GM12878 (cell line): ENCODE measurements around the gene FDPS.

ENCODE experiments used
- CHD4 ChIP-seq: fragments of 200-600 bp; sonication (generic); IDR thresholded peaks from 2 replicates; pipeline ENCODE4 v1.6.1; 2016; ENCODE audit warnings: mild to moderate bottlenecking
- EGR1 ChIP-seq, 2 experiments: IDR thresholded peaks; 1 replicate in 1 of 2; 2 replicates in 1 of 2; pipeline ENCODE4 v1.6.1; 2011 to 2012; ENCODE audit warnings: low read depth in 2 of 2, low read length in 2 of 2, borderline replicate concordance in 1 of 2, mild to moderate bottlenecking in 1 of 2, moderate library complexity in 1 of 2
- HCFC1 ChIP-seq: fragments of 150-350 bp; IDR thresholded peaks from 2 replicates; pipeline ENCODE4 v1.6.1; 2014; ENCODE audit warnings: low read length
- RAD21 ChIP-seq: IDR thresholded peaks from 2 replicates; pipeline ENCODE4 v1.6.1; 2011; ENCODE audit warnings: mild to moderate bottlenecking, low read depth, low read length, moderate library complexity; ENCODE audit not compliant: insufficient read depth
- TAF1 ChIP-seq: IDR thresholded peaks from 2 replicates; pipeline ENCODE4 v1.6.1; 2011; ENCODE audit warnings: mild to moderate bottlenecking, low read depth, low read length, borderline replicate concordance
- TF ChIP-seq, protein P1 (sequence below): IDR thresholded peaks from 2 replicates; pipeline ENCODE4 v1.6.1; 2012; ENCODE audit warnings: low read depth, low read length, improper control_type of control experiment
- TF ChIP-seq, protein P2 (sequence below), 3 experiments: IDR thresholded peaks in 2 of 3; conservative IDR thresholded peaks in 1 of 3; 2 replicates each; pipeline ENCODE4 v1.5.1; 2011; ENCODE audit warnings: low read depth in 3 of 3, low read length in 3 of 3, mild to moderate bottlenecking in 3 of 3, control low read depth in 2 of 3, moderate library complexity in 2 of 3, inconsistent platforms in 1 of 3, mixed read lengths in 1 of 3; ENCODE audit not compliant: control insufficient read depth in 2 of 3, insufficient read depth in 1 of 3; ENCODE audit errors: extremely low read depth in 1 of 3

DNA sequence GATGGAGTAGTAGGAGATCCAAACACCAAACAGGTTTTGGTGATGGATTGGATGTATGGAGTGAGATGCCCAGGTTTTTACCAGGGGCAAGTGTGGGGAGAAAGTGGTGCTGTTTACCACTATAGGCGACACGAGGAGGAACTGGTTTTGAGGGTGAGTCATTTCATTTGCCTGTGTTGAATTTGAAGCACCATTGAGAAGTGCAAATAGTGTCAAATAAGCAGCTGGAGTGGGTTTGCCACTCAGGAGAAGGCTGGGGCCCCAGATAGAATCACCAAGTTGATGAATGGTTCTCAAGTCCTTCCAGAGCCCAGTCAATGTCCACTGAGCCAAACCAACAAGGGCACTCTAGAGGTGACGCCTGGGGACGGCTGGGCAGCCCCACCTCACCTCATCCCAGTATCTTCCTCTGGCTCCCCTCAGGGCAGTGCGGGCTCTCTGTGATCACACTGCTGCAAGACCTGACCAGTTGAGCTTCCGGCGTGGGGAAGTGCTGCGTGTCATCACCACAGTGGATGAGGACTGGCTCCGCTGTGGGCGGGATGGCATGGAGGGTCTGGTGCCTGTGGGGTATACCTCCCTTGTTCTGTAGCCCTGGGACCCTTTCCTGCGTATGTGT lies 21.4 kb downstream of the FDPS start:
- no peak for TF ChIP-seq EGR1 (IDR thresholded peaks at IDR 0.05; ENCODE audit: borderline replicate concordance in 1 of 2, low read depth in 2 of 2, low read length in 2 of 2)
- TF ChIP-seq RAD21: no peak
- TF ChIP-seq, protein P1, sequence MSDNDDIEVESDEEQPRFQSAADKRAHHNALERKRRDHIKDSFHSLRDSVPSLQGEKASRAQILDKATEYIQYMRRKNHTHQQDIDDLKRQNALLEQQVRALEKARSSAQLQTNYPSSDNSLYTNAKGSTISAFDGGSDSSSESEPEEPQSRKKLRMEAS: no peak
- TF ChIP-seq, protein P2, sequence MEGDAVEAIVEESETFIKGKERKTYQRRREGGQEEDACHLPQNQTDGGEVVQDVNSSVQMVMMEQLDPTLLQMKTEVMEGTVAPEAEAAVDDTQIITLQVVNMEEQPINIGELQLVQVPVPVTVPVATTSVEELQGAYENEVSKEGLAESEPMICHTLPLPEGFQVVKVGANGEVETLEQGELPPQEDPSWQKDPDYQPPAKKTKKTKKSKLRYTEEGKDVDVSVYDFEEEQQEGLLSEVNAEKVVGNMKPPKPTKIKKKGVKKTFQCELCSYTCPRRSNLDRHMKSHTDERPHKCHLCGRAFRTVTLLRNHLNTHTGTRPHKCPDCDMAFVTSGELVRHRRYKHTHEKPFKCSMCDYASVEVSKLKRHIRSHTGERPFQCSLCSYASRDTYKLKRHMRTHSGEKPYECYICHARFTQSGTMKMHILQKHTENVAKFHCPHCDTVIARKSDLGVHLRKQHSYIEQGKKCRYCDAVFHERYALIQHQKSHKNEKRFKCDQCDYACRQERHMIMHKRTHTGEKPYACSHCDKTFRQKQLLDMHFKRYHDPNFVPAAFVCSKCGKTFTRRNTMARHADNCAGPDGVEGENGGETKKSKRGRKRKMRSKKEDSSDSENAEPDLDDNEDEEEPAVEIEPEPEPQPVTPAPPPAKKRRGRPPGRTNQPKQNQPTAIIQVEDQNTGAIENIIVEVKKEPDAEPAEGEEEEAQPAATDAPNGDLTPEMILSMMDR (IDR thresholded peaks at IDR 0.05 in 2 of 3, conservative IDR thresholded peaks at IDR 0.05 in 1 of 3; ENCODE audit: control insufficient read depth in 2 of 3, extremely low read depth in 1 of 3, insufficient read depth in 1 of 3, low read depth in 3 of 3, low read length in 3 of 3): no peak
- no peak for TF ChIP-seq HCFC1
- no peak for TF ChIP-seq CHD4
- no peak for TF ChIP-seq TAF1
